Esophagus squamous epithelium (tissue), 4 donors: ENCODE measurements around the gene PHACTR1.

Experiments used
- CTCF ChIP-seq, 6 experiments: fragments of 450-650 bp in 4 of 6; fragments of 200-600 bp in 2 of 6; sonication (generic) in 2 of 6; IDR thresholded peaks; one replicate each; pipeline ENCODE4 v1.5.1; 2016 to 2019; ENCODE audit warnings: antibody characterized with exemption in 6 of 6, mild to moderate bottlenecking in 4 of 6, moderate library complexity in 4 of 6
- POLR2A ChIP-seq, 4 donors: fragments of 450-650 bp; IDR thresholded peaks; one replicate each; pipeline ENCODE4 v1.6.1; 2017; ENCODE audit warnings: antibody characterized with exemption in 4 of 4, mild to moderate bottlenecking in 4 of 4, moderate library complexity in 3 of 4

GRCh38 chr6:12921467-12921866 lies 204.9 kb downstream of the PHACTR1 start:
- TF ChIP-seq CTCF (IDR thresholded peaks at IDR 0.05) (no peak), POLR2A (IDR thresholded peaks at IDR 0.05) (no peak)
